SK-N-SH treated with all-trans-retinoic acid at 6 μM for 48 hours (cell line): ENCODE data around the gene DNAJA2.

ENCODE experiments used
- ATAC-seq: fragments of 200-7000 bp; cut with Tn5 transposase; 3 replicates; pipeline ENCODE4 v1.9.1; 2020; ENCODE audit warnings: mild to moderate bottlenecking, moderate library complexity
- ARNTL ChIP-seq: fragments of 450-650 bp; formaldehyde crosslinking; IDR thresholded peaks from 2 replicates; pipeline ENCODE4 v1.5.0; 2020; ENCODE audit warnings: low read depth, mild to moderate bottlenecking, moderate library complexity, borderline replicate concordance
- CSDC2 ChIP-seq: fragments of 250-450 bp; sonication (Bioruptor Pico); IDR thresholded peaks from 2 replicates; pipeline ENCODE4 v1.5.0; 2020; ENCODE audit warnings: mild to moderate bottlenecking, moderate library complexity
- ESRRG ChIP-seq: fragments of 250-450 bp; sonication (Bioruptor Pico); IDR thresholded peaks from 2 replicates; pipeline ENCODE4 v1.6.1; 2021; ENCODE audit warnings: mild to moderate bottlenecking
- GLIS3 ChIP-seq: fragments of 250-450 bp; sonication (Bioruptor Pico); IDR thresholded peaks from 2 replicates; pipeline ENCODE4 v1.5.0; 2020; ENCODE audit warnings: mild to moderate bottlenecking, moderate library complexity
- ISL1 ChIP-seq: fragments of 250-450 bp; sonication (Bioruptor Pico); IDR thresholded peaks from 2 replicates; pipeline ENCODE4 v2.1.2; 2022; ENCODE audit warnings: mild to moderate bottlenecking, moderate library complexity
- OSR1 ChIP-seq: fragments of 250-450 bp; sonication (Bioruptor Pico); IDR thresholded peaks from 2 replicates; pipeline ENCODE4 v1.8.0; 2022; ENCODE audit warnings: moderate library complexity, mild to moderate bottlenecking, inconsistent platforms
- PPARA ChIP-seq: fragments of 250-450 bp; sonication (Bioruptor Pico); IDR thresholded peaks from 2 replicates; pipeline ENCODE4 v1.5.0; 2020; ENCODE audit warnings: mild to moderate bottlenecking, borderline replicate concordance
- SNAI2 ChIP-seq: fragments of 250-450 bp; sonication (Bioruptor Pico); IDR thresholded peaks from 2 replicates; pipeline ENCODE4 v1.5.0; 2020; ENCODE audit warnings: mild to moderate bottlenecking, moderate library complexity
- TCF4 ChIP-seq: fragments of 250-450 bp; sonication (Bioruptor Pico); IDR thresholded peaks from 2 replicates; pipeline ENCODE4 v1.8.0; 2021; ENCODE audit warnings: mild to moderate bottlenecking, moderate library complexity, borderline replicate concordance
- TOX ChIP-seq: fragments of 250-450 bp; sonication (Bioruptor Pico); IDR thresholded peaks from 2 replicates; pipeline ENCODE4 v1.8.0; 2021; ENCODE audit warnings: mild to moderate bottlenecking, moderate library complexity, borderline replicate concordance
- ZC3H10 ChIP-seq: fragments of 250-450 bp; sonication (Bioruptor Pico); IDR thresholded peaks from 2 replicates; pipeline ENCODE4 v1.5.1; 2021; ENCODE audit warnings: mild to moderate bottlenecking, moderate library complexity
- ZFP3 ChIP-seq: fragments of 250-450 bp; sonication (Bioruptor Pico); IDR thresholded peaks from 2 replicates; pipeline ENCODE4 v1.5.0; 2020; ENCODE audit warnings: mild to moderate bottlenecking, moderate library complexity
- ZFP30 ChIP-seq: fragments of 450-650 bp; formaldehyde crosslinking; IDR thresholded peaks from 2 replicates; pipeline ENCODE4 v1.5.0; 2022; ENCODE audit warnings: mild to moderate bottlenecking, moderate library complexity
- ZNF565 ChIP-seq: fragments of 450-650 bp; formaldehyde crosslinking; conservative IDR thresholded peaks from 2 replicates; pipeline ENCODE4 v1.5.0; 2020; ENCODE audit warnings: low read depth, mild to moderate bottlenecking, moderate library complexity
- ZNF70 ChIP-seq: fragments of 450-650 bp; formaldehyde crosslinking; IDR thresholded peaks from 2 replicates; pipeline ENCODE4 v1.5.0; 2020; ENCODE audit warnings: mild to moderate bottlenecking, moderate library complexity
- ZNF8 ChIP-seq: fragments of 450-650 bp; formaldehyde crosslinking; IDR thresholded peaks from 2 replicates; pipeline ENCODE4 v1.5.0; 2020; ENCODE audit warnings: mild to moderate bottlenecking, moderate library complexity
- TF ChIP-seq, protein P1 (sequence below): fragments of 250-450 bp; sonication (Bioruptor Pico); IDR thresholded peaks from 2 replicates; pipeline ENCODE4 v1.8.0; 2020; ENCODE audit warnings: mild to moderate bottlenecking, moderate library complexity, borderline replicate concordance
- TF ChIP-seq, protein P2 (sequence below): fragments of 250-450 bp; sonication (Bioruptor Pico); IDR thresholded peaks from 2 replicates; pipeline ENCODE4 v1.8.0; 2021; ENCODE audit warnings: low read depth, mild to moderate bottlenecking, moderate library complexity, borderline replicate concordance
- TF ChIP-seq, protein P3 (sequence below): fragments of 250-450 bp; sonication (Bioruptor Pico); IDR thresholded peaks from 2 replicates; pipeline ENCODE4 v1.5.0; 2020; ENCODE audit warnings: mild to moderate bottlenecking, moderate library complexity
- TF ChIP-seq, protein P4 (sequence below): fragments of 250-450 bp; sonication (Bioruptor Pico); IDR thresholded peaks from 2 replicates; pipeline ENCODE4 v1.5.1; 2021; ENCODE audit warnings: mild to moderate bottlenecking, moderate library complexity

The DNAJA2 gene

DNA sequence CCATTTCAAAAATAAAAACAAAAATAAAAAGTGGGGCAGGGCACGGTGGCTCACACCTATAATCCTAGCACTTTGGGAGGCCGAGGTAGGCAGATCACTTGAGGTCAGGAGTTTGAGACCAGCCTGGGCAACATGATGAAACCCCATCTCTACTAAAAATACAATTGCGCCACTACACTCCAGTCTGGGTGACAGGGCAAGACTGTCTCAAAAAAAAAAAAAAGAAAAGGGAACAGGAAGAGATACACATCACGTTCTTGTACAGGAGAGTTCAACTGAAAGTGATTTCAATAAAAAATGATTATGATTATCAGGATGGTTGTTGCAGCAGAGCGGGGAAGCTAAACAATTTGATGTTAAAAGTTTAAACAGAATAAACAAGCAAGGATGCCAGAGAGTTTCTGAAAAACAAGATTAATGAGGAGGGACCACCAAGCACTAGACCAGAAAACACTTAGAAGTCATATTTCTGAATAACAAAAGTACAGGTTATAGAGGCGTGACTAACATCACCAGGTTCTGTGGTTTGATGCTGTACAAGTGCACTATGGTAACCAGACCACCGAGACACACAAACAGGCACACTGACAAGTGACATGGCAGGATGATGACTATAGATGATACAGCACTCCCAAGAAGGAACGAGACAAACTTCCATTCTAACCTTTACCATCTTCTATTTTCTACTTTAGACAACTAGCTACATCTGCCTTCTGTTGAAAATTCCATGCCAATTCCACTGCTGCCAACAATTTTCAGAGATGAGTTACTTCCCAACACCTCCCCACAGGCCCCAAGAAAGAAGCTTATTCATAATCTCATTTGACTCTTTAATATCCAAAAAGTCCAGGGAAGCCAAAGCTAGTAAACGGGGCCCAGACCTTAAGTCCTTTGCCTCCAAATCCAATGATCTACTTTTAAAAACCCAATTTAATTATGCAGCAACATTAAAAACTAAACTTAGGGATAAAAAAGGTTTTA is 11.8 kb downstream of the DNAJA2 start:
- ATAC-seq: no peak
- no peak for TF ChIP-seq ISL1 (CRISPR knock-in tag)
- TF ChIP-seq, protein P1, sequence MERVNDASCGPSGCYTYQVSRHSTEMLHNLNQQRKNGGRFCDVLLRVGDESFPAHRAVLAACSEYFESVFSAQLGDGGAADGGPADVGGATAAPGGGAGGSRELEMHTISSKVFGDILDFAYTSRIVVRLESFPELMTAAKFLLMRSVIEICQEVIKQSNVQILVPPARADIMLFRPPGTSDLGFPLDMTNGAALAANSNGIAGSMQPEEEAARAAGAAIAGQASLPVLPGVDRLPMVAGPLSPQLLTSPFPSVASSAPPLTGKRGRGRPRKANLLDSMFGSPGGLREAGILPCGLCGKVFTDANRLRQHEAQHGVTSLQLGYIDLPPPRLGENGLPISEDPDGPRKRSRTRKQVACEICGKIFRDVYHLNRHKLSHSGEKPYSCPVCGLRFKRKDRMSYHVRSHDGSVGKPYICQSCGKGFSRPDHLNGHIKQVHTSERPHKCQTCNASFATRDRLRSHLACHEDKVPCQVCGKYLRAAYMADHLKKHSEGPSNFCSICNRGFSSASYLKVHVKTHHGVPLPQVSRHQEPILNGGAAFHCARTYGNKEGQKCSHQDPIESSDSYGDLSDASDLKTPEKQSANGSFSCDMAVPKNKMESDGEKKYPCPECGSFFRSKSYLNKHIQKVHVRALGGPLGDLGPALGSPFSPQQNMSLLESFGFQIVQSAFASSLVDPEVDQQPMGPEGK (CRISPR knock-in tag): no peak
- TF ChIP-seq SNAI2: no peak
- TF ChIP-seq ZC3H10 (CRISPR knock-in tag): no peak
- TF ChIP-seq ZNF565 (CRISPR knock-in tag): no peak
- no peak for TF ChIP-seq ZNF8
- TF ChIP-seq, protein P2, sequence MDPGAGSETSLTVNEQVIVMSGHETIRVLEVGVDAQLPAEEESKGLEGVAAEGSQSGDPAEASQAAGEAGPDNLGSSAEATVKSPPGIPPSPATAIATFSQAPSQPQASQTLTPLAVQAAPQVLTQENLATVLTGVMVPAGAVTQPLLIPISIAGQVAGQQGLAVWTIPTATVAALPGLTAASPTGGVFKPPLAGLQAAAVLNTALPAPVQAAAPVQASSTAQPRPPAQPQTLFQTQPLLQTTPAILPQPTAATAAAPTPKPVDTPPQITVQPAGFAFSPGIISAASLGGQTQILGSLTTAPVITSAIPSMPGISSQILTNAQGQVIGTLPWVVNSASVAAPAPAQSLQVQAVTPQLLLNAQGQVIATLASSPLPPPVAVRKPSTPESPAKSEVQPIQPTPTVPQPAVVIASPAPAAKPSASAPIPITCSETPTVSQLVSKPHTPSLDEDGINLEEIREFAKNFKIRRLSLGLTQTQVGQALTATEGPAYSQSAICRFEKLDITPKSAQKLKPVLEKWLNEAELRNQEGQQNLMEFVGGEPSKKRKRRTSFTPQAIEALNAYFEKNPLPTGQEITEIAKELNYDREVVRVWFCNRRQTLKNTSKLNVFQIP: no peak

DNA sequence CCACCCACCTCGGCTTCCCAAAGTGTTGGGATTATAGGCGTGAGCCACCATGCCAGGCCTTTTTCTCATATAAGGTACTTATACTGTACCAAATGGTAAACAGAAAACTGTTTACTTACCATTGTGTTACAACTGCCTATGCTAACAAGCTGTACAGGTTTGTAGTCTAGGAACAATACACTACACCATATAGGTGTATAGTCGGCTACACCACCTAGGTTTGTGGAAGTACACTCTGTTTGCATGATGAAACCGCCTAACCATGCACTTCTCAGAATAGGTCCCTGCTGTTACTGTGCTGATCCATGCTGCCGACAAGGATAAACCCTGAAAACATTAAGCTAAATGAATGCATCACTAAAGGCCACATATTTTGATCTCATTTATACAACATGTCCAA is 18.9 kb downstream of the DNAJA2 start:
- no peak; the same call in 1 of the 3 replicates for ATAC-seq

DNA sequence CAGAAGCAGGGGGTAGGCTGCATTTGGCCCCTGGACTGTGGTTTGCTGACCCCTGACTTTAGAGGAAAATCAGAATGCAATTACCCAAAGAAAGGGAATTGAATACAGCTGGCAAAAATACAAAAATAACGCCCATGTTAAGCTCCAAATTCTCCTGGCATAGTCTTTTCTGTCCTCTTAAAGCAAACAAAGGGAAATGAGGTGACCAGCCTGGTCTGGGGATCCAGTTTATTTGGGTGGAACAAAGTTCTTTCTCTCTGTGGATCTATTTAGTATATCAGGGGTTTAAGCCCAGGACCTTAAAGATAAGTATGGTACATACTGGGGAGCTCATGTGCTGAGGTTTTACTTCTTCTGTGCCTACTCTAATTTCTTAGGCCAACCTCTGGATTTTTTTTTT is 23.5 kb downstream of the DNAJA2 start:
- TF ChIP-seq, protein P3, sequence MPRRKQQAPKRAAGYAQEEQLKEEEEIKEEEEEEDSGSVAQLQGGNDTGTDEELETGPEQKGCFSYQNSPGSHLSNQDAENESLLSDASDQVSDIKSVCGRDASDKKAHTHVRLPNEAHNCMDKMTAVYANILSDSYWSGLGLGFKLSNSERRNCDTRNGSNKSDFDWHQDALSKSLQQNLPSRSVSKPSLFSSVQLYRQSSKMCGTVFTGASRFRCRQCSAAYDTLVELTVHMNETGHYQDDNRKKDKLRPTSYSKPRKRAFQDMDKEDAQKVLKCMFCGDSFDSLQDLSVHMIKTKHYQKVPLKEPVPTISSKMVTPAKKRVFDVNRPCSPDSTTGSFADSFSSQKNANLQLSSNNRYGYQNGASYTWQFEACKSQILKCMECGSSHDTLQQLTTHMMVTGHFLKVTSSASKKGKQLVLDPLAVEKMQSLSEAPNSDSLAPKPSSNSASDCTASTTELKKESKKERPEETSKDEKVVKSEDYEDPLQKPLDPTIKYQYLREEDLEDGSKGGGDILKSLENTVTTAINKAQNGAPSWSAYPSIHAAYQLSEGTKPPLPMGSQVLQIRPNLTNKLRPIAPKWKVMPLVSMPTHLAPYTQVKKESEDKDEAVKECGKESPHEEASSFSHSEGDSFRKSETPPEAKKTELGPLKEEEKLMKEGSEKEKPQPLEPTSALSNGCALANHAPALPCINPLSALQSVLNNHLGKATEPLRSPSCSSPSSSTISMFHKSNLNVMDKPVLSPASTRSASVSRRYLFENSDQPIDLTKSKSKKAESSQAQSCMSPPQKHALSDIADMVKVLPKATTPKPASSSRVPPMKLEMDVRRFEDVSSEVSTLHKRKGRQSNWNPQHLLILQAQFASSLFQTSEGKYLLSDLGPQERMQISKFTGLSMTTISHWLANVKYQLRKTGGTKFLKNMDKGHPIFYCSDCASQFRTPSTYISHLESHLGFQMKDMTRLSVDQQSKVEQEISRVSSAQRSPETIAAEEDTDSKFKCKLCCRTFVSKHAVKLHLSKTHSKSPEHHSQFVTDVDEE: no peak
- TF ChIP-seq ZNF70 (no peak), SNAI2 (no peak), PPARA (CRISPR knock-in tag) (no peak), ESRRG (no peak), GLIS3 (no peak), CSDC2 (no peak), TCF4 (CRISPR knock-in tag) (no peak), ZFP30 (no peak), ARNTL (no peak), TOX (CRISPR knock-in tag) (no peak), OSR1 (CRISPR knock-in tag) (no peak), ZFP3 (no peak), ZNF8 (no peak), ZC3H10 (CRISPR knock-in tag) (no peak)
- TF ChIP-seq, protein P1 (CRISPR knock-in tag): no peak
- TF ChIP-seq, protein P4, sequence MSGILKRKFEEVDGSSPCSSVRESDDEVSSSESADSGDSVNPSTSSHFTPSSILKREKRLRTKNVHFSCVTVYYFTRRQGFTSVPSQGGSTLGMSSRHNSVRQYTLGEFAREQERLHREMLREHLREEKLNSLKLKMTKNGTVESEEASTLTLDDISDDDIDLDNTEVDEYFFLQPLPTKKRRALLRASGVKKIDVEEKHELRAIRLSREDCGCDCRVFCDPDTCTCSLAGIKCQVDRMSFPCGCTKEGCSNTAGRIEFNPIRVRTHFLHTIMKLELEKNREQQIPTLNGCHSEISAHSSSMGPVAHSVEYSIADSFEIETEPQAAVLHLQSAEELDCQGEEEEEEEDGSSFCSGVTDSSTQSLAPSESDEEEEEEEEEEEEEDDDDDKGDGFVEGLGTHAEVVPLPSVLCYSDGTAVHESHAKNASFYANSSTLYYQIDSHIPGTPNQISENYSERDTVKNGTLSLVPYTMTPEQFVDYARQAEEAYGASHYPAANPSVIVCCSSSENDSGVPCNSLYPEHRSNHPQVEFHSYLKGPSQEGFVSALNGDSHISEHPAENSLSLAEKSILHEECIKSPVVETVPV: no peak
- ATAC-seq: no peak

More for the DNA sequence above, 18.9 kb downstream of the DNAJA2 start:
- TF ChIP-seq ESRRG: no peak
- no peak for TF ChIP-seq TCF4 (CRISPR knock-in tag)
- TF ChIP-seq GLIS3: no peak
- TF ChIP-seq ZFP3: no peak
- TF ChIP-seq, protein P3: no peak
- TF ChIP-seq PPARA (CRISPR knock-in tag): no peak
- no peak for TF ChIP-seq ZC3H10 (CRISPR knock-in tag)
